Heart right ventricle (tissue), 16 donors: ENCODE measurements around the gene TRIM44. TPM values are rescaled to one million over a fixed set of nuclear protein-coding genes. Genes with fewer than 3 reads are reported as not detected.

ENCODE experiments used
- ATAC-seq, 8 donors: fragments of 200-7000 bp; cut with Tn5 transposase; one replicate each; pipeline ENCODE4 v1.9.1; 2020; ENCODE audit warnings: mild to moderate bottlenecking in 8 of 8, moderate library complexity in 8 of 8, moderate number of reproducible peaks in 1 of 8
- DNase-seq, 2 donors: peaks; one replicate each; pipeline ENCODE4 v3.0.0-alpha.2; 2020
- H3K27ac ChIP-seq, 10 donors: fragments of 200-600 bp; sonication (generic) in 2 of 10; one replicate each; pipeline versions ENCODE4 v1.5.0 to v1.8.0; 2020 to 2022; ENCODE audit warnings: mild to moderate bottlenecking in 3 of 10
- H3K27me3 ChIP-seq, 7 donors: fragments of 200-600 bp; one replicate each; pipeline ENCODE4 v1.8.0; 2021 to 2022; ENCODE audit warnings: mild to moderate bottlenecking in 2 of 7
- H3K36me3 ChIP-seq, 9 donors: fragments of 200-600 bp; sonication (generic) in 1 of 9; one replicate each; pipeline versions ENCODE4 v1.5.0 to v1.8.0; 2020 to 2022; ENCODE audit warnings: mild to moderate bottlenecking in 2 of 9
- H3K4me1 ChIP-seq, 9 donors: fragments of 200-600 bp; sonication (generic) in 1 of 9; one replicate each; pipeline versions ENCODE4 v1.5.0 to v1.8.0; 2020 to 2022; ENCODE audit warnings: mild to moderate bottlenecking in 4 of 9
- H3K4me3 ChIP-seq, 10 donors: fragments of 200-600 bp; sonication (generic) in 2 of 10; one replicate each; pipeline versions ENCODE4 v1.5.0 to v1.8.0; 2020 to 2022; ENCODE audit warnings: mild to moderate bottlenecking in 7 of 10, moderate library complexity in 2 of 10
- H3K9me3 ChIP-seq, 11 donors: fragments of 200-600 bp in 10 of 11; sonication (generic) in 2 of 11; one replicate each; pipeline versions ENCODE4 v1.5.0 to v1.8.0; 2013 to 2022; ENCODE audit warnings: mild to moderate bottlenecking in 2 of 11, control low read depth in 1 of 11, moderate library complexity in 1 of 11
- WGBS, 2 donors: extraction: QIAGEN DNeasy Blood & Tissue Kit; methylation state at CpG; one replicate each; pipeline ENCODE4 v1.1.7; 2013; ENCODE audit warnings: inconsistent platforms in 1 of 2; 5-methylcytosine and 5-hydroxymethylcytosine counted together
- intact Hi-C, 10 donors: fragments of 100-400 bp; cut with DNase I; formaldehyde crosslinking; loops; one replicate each; pipeline versions ENCODE4 v1.11.1 to v1.14.2; 2022
- polyA plus RNA-seq, 2 donors: library from polyadenylated mRNA; stranded (reverse); fragments of 200-250 nt; gene quantifications; one replicate each; pipeline ENCODE4 v1.2.3, GENCODE V29; 2013
- total RNA-seq, 10 donors: library from RNA; stranded (reverse); fragmentation: NEBNext Ultra II Directional in 3 of 10; extraction: Animal tissue kit (Norgen Biotek cat#: 25700) in 3 of 10; gene quantifications; one replicate each; pipeline versions ENCODE4 v1.2.1 to v1.2.4, GENCODE V29; 2021 to 2023
- TF ChIP-seq, protein P1 (sequence below), 9 donors: fragments of 200-600 bp; sonication (generic) in 2 of 9; IDR thresholded peaks; one replicate each; pipeline versions ENCODE4 v1.5.0 to v1.8.0; 2021 to 2022; ENCODE audit warnings: antibody characterized with exemption in 9 of 9, mild to moderate bottlenecking in 5 of 9, moderate library complexity in 1 of 9
- donor health status: Arrhythmogenic right ventricular cardiomyopathy.
- donor health status: ischemic (EF 13 %, LVEDD 7.1; RV severe dilation, severe dysfunction).
- donor health status: healthy with polysubstance abuse.
- donor health status: DM: no; HTN: yes; CAD: no.
- donor health status: DM: no; HTN: no; CAD: no.
- donor health status: ischemic (EF 25% LVEDD 6.9; RV normal size, moderate dysfunction).
- donor health status: ischemic (EF 25% LVEDD 5.7; RV mildly dilated, moderate dysfunction).
- donor health status: healthy.
- donor health status: DM: yes; HTN: yes; CAD: no.
- donor health status: Ischemic cardiomyopathy.
- donor health status: ischemic (EF 35%, LVEDD 5.7; RV mildly dilated, moderate dysfunction).
- donor health status: nonischemic (EF 11% LVEDD 7.7; RV severe dilation, severe dysfunction).
- donor health status: DM: yes; HTN: yes; CAD: no.
- donor health status: PGD.
- donor health status: ischemic (EF 29% LVEDD 5.4; RV normal size, mild dysfunction).
- donor health status: nonischemic (EF 23%, LVEDD 6.1; RV moderate dilation, normal function).

The TRIM44 gene
- total and polyA plus RNA-seq, 12 donors, result 6.4 to 59.2 (median 44.5) TPM

GRCh38 chr11:35639591-35640179, 22.9 kb upstream of the TRIM44 start:
- intact Hi-C loops, result no loop called here
- no peak for ATAC-seq
- Histone ChIP-seq H3K27ac (no peak overlapping the region), H3K9me3 (no peaks in the 10 kb centered on the region), H3K27me3 (peaks cover 0 to 10% (median 0%) of the 10 kb centered on the region in 7 donors), H3K4me1 (peaks cover 0 to 11% (median 0%) of the 10 kb centered on the region in 9 donors), H3K36me3 (no peaks in the 10 kb centered on the region), H3K4me3 (no peak overlapping the region)
- WGBS, 2 donors, result 80 to 82% methylated on average over 9 of the region's 9 CpGs
- TF ChIP-seq, protein P1, sequence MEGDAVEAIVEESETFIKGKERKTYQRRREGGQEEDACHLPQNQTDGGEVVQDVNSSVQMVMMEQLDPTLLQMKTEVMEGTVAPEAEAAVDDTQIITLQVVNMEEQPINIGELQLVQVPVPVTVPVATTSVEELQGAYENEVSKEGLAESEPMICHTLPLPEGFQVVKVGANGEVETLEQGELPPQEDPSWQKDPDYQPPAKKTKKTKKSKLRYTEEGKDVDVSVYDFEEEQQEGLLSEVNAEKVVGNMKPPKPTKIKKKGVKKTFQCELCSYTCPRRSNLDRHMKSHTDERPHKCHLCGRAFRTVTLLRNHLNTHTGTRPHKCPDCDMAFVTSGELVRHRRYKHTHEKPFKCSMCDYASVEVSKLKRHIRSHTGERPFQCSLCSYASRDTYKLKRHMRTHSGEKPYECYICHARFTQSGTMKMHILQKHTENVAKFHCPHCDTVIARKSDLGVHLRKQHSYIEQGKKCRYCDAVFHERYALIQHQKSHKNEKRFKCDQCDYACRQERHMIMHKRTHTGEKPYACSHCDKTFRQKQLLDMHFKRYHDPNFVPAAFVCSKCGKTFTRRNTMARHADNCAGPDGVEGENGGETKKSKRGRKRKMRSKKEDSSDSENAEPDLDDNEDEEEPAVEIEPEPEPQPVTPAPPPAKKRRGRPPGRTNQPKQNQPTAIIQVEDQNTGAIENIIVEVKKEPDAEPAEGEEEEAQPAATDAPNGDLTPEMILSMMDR (IDR thresholded peaks at IDR 0.05), result no peak
- no peak for DNase-seq

DNA sequence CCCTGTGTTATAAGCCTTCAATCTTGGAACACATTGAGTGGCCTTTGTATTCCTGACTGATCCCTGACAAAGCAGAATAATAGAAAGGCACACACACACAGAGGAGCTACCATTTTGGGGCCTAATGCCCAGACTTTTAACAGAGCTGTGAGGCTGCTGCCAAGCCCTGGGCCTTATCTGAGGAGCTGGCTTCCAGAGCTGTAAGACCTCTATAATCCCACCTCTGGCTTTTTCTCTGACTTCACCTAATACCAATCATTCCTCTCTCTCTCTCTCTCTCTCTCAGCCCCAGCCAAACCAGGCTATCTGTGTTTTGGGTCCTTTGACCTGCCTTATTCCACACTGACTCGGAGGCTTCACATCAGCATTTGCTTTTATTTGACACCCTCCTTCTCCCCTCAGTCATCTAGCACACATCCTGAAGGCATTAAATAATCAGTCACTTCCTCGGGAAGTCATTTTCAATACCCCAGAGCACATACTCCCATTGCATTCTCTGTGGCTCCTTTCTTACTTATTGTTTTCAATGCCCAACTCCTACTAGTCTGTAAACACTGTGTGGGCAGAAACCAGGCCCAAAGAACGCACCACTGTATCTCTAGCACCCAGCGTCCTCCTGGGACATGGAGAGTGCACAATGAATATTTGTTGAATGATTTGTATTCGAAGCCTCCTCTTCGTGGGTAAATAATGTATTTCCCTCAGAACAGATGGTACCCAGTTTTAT, 21.2 kb upstream of the TRIM44 start:
- TF ChIP-seq, protein P1 (IDR thresholded peaks at IDR 0.05), result no peak
- Histone ChIP-seq H3K27ac (no peak overlapping the region), H3K9me3 (peaks cover 0 to 6% (median 0%) of the 10 kb centered on the region in 11 donors), H3K4me1 (peaks cover 0 to 11% (median 0%) of the 10 kb centered on the region in 9 donors), H3K27me3 (peaks cover 0 to 10% (median 0%) of the 10 kb centered on the region in 7 donors), H3K36me3 (no peaks in the 10 kb centered on the region), H3K4me3 (no peak overlapping the region)
- intact Hi-C loops, result no loop called here
- DNase-seq (no peak), ATAC-seq (peak in 1 of 8 donors; percentile 28)
- 57 to 63% methylated on average over 6 of the region's 6 CpGs for WGBS, 2 donors

GRCh38 chr11:35641964-35642363, 20.6 kb upstream of the TRIM44 start:
- Histone ChIP-seq H3K36me3 (no peaks in the 10 kb centered on the region), H3K4me3 (no peak overlapping the region), H3K27ac (no peak overlapping the region), H3K4me1 (peaks cover 0 to 11% (median 0%) of the 10 kb centered on the region in 9 donors), H3K9me3 (peaks cover 0 to 8% (median 0%) of the 10 kb centered on the region in 11 donors), H3K27me3 (peaks cover 0 to 4% (median 0%) of the 10 kb centered on the region in 7 donors)
- DNase-seq, result no peak
- intact Hi-C loops, result no loop called here
- ATAC-seq, result no peak
- 86 to 90% methylated on average over 3 of the region's 3 CpGs for WGBS, 2 donors
- TF ChIP-seq, protein P1 (IDR thresholded peaks at IDR 0.05), result no peak

- Histone ChIP-seq H3K4me1 (peaks cover 0 to 5% (median 0%) of the 10 kb centered on the region in 9 donors), H3K9me3 (peaks cover 0 to 8% (median 0%) of the 10 kb centered on the region in 11 donors), H3K27ac (no peak overlapping the region), H3K36me3 (no peaks in the 10 kb centered on the region), H3K4me3 (no peak overlapping the region), H3K27me3 (peaks cover 0 to 4% (median 0%) of the 10 kb centered on the region in 7 donors)
- DNase-seq (no peak), ATAC-seq (no peak)
- TF ChIP-seq, protein P1 (IDR thresholded peaks at IDR 0.05), result no peak
- intact Hi-C loops, result no loop called here
- WGBS, 2 donors, result 79 to 81% methylated on average over 8 of the region's 8 CpGs
Measured at GRCh38 chr11:35647421-35648093, 15.0 kb upstream of the TRIM44 start.
